ENCODE measurements around the gene ARL14EP.

ARL14EP gene

GRCh38 chr11:30364837-30365482, 42.1 kb downstream of the ARL14EP start:
- ATAC-seq (replicated peaks; ENCODE audit: extremely low read depth, poor library complexity, severe bottlenecking): no peak
- no peak overlapping the region for H3K4me3 Mint-ChIP-seq

GRCh38 chr11:30365793-30366517, 43.1 kb downstream of the ARL14EP start:
- peaks cover 31% of the 10 kb centered on the region for H3K27me3 Mint-ChIP-seq
- no peaks in the 10 kb centered on the region for H3K4me1 Mint-ChIP-seq
- no peaks in the 10 kb centered on the region for H3K9me3 Mint-ChIP-seq
- H3K27ac Mint-ChIP-seq (ENCODE audit: low read depth): no peak overlapping the region
- no peak overlapping the region for H3K4me3 Mint-ChIP-seq
- no peaks in the 10 kb centered on the region for H3K36me3 Mint-ChIP-seq (ENCODE audit: insufficient read depth)
- ATAC-seq (replicated peaks; ENCODE audit: extremely low read depth, poor library complexity, severe bottlenecking): no peak
- DNase-seq (ENCODE audit: low spot score in 2 of 2): no peak

More at GRCh38 chr11:30364837-30365482, 42.1 kb downstream of the ARL14EP start:
- H3K4me1 Mint-ChIP-seq: no peaks in the 10 kb centered on the region
- no peak for DNase-seq (ENCODE audit: low spot score in 2 of 2)
- no peaks in the 10 kb centered on the region for H3K9me3 Mint-ChIP-seq
- H3K27ac Mint-ChIP-seq (ENCODE audit: low read depth): no peak overlapping the region
- H3K27me3 Mint-ChIP-seq: peaks cover 25% of the 10 kb centered on the region
- H3K36me3 Mint-ChIP-seq (ENCODE audit: insufficient read depth): no peaks in the 10 kb centered on the region

- Mint-ChIP-seq H3K4me3 (no peak overlapping the region), H3K27me3 (peaks cover 50% of the 10 kb centered on the region), H3K27ac (ENCODE audit: low read depth) (no peak overlapping the region), H3K36me3 (ENCODE audit: insufficient read depth) (no peaks in the 10 kb centered on the region), H3K4me1 (no peaks in the 10 kb centered on the region), H3K9me3 (no peaks in the 10 kb centered on the region)
- DNase-seq (ENCODE audit: low spot score in 2 of 2): no peak
- no peak for ATAC-seq (replicated peaks; ENCODE audit: extremely low read depth, poor library complexity, severe bottlenecking)
Observed at GRCh38 chr11:30368394-30368793, 45.5 kb downstream of the ARL14EP start.

GRCh38 chr11:30370164-30370563, 47.3 kb downstream of the ARL14EP start:
- peaks cover 50% of the 10 kb centered on the region for H3K27me3 Mint-ChIP-seq
- no peak for ATAC-seq (replicated peaks; ENCODE audit: extremely low read depth, poor library complexity, severe bottlenecking)
- no peaks in the 10 kb centered on the region for H3K4me1 Mint-ChIP-seq
- no peaks in the 10 kb centered on the region for H3K9me3 Mint-ChIP-seq
- no peaks in the 10 kb centered on the region for H3K36me3 Mint-ChIP-seq (ENCODE audit: insufficient read depth)
- no peak for DNase-seq (ENCODE audit: low spot score in 2 of 2)
- H3K27ac Mint-ChIP-seq (ENCODE audit: low read depth): no peak overlapping the region
- no peak overlapping the region for H3K4me3 Mint-ChIP-seq

- no peak overlapping the region for H3K27ac Mint-ChIP-seq (ENCODE audit: low read depth)
- H3K9me3 Mint-ChIP-seq: no peaks in the 10 kb centered on the region
- DNase-seq (ENCODE audit: low spot score in 2 of 2) (no peak), ATAC-seq (replicated peaks; ENCODE audit: extremely low read depth, poor library complexity, severe bottlenecking) (no peak)
- no peak overlapping the region for H3K4me3 Mint-ChIP-seq
- H3K36me3 Mint-ChIP-seq (ENCODE audit: insufficient read depth): no peaks in the 10 kb centered on the region
- peaks cover 13% of the 10 kb centered on the region for H3K27me3 Mint-ChIP-seq
- no peaks in the 10 kb centered on the region for H3K4me1 Mint-ChIP-seq
Observed at GRCh38 chr11:30377347-30377746, 54.4 kb downstream of the ARL14EP start.

- ATAC-seq (replicated peaks; ENCODE audit: extremely low read depth, poor library complexity, severe bottlenecking) (no peak), DNase-seq (ENCODE audit: low spot score in 2 of 2) (no peak)
- Mint-ChIP-seq H3K27ac (ENCODE audit: low read depth) (no peak overlapping the region), H3K36me3 (ENCODE audit: insufficient read depth) (no peaks in the 10 kb centered on the region), H3K9me3 (no peaks in the 10 kb centered on the region), H3K27me3 (peaks cover 13% of the 10 kb centered on the region), H3K4me3 (no peak overlapping the region), H3K4me1 (no peaks in the 10 kb centered on the region)
Observed at GRCh38 chr11:30380846-30381245, 57.9 kb downstream of the ARL14EP start.

GRCh38 chr11:30381879-30382278, 59.0 kb downstream of the ARL14EP start:
- Mint-ChIP-seq H3K27ac (ENCODE audit: low read depth) (no peak overlapping the region), H3K4me3 (no peak overlapping the region), H3K9me3 (no peaks in the 10 kb centered on the region), H3K4me1 (no peaks in the 10 kb centered on the region), H3K36me3 (ENCODE audit: insufficient read depth) (no peaks in the 10 kb centered on the region), H3K27me3 (peaks cover 13% of the 10 kb centered on the region)
- ATAC-seq (replicated peaks; ENCODE audit: extremely low read depth, poor library complexity, severe bottlenecking) (no peak), DNase-seq (ENCODE audit: low spot score in 2 of 2) (no peak)
